ENCODE results near the gene QARS1.

DNA sequence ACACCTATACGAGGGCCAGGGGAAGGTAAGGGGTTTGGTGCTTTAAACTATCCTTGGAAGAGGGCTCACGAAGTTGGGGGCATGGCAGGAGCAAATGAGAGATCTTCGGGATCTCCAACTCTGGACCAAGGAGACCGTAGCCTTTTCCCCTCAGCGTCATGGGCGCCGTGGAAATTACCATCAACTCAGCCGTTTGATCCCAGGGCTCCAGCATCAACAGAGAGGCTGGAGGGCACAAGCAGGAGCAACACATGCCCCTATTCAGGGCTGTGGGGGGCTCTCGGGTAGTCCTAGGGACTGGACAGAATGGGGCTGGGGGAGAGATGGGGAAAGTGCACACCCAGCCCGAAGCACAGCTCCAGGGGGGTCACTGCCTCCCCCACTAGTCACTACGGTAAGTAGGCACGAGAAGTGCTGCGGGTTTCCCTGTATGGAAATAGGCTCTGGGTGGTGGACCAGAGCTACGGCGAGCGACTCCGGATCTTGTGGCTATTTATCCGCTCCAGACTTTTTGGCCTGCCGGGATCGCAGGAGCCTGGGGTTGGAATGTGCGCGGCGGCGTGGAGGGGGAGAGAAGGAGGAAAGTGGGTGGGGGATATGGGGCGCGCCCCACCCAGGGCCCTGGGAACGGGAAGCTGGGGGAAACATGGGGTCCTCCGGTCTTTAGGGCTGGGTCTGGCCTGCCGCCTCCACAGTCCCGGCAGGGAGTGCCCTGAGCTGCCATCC lies 28.8 kb upstream of the QARS1 start:
- no peak for TF ChIP-seq SP1 (IDR thresholded peaks at IDR 0.05)
- no peak for TF ChIP-seq SUZ12 (IDR thresholded peaks at IDR 0.05)
- TF ChIP-seq ARNT (IDR thresholded peaks at IDR 0.05): no peak
- no peak for TF ChIP-seq FOXM1 (IDR thresholded peaks at IDR 0.05; ENCODE audit: borderline replicate concordance)
- TF ChIP-seq ELF4 (IDR thresholded peaks at IDR 0.05): no peak
- no peak for TF ChIP-seq BHLHE40 (IDR thresholded peaks at IDR 0.05; ENCODE audit: borderline replicate concordance)
- TF ChIP-seq NFRKB (IDR thresholded peaks at IDR 0.05): no peak
- no peak for TF ChIP-seq HDGF (IDR thresholded peaks at IDR 0.05; ENCODE audit: borderline replicate concordance)
- TF ChIP-seq, protein P1, sequence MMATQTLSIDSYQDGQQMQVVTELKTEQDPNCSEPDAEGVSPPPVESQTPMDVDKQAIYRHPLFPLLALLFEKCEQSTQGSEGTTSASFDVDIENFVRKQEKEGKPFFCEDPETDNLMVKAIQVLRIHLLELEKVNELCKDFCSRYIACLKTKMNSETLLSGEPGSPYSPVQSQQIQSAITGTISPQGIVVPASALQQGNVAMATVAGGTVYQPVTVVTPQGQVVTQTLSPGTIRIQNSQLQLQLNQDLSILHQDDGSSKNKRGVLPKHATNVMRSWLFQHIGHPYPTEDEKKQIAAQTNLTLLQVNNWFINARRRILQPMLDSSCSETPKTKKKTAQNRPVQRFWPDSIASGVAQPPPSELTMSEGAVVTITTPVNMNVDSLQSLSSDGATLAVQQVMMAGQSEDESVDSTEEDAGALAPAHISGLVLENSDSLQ (IDR thresholded peaks at IDR 0.05): no peak
- no peak for TF ChIP-seq FOXA1 (IDR thresholded peaks at IDR 0.05)
- TF ChIP-seq L3MBTL2 (conservative IDR thresholded peaks at IDR 0.05): no peak
- no peak for TF ChIP-seq FOXK2 (IDR thresholded peaks at IDR 0.05)

Measured in HEK293T (cell line).